NCI-H1417 (cell line): ENCODE results near the gene CCNY.

Source experiments
- DNase-seq, 3 experiments: peaks; one replicate each; lab custom pipeline; 2025; lab: John Stamatoyannopoulos, UW

The CCNY gene

GRCh38 chr10:35579726-35580422 is 243.6 kb downstream of the CCNY start:
- peak in 2 of 3 experiments; percentile 45 to 55 for DNase-seq

GRCh38 chr10:35580423-35580770 is 244.1 kb downstream of the CCNY start:
- no peak for DNase-seq

GRCh38 chr10:35581655-35582054 is 245.3 kb downstream of the CCNY start:
- no peak for DNase-seq

- DNase-seq, result no peak
Observed at GRCh38 chr10:35584946-35585345, 248.6 kb downstream of the CCNY start.

GRCh38 chr10:35585356-35585755 is 249.0 kb downstream of the CCNY start:
- DNase-seq, result no peak

GRCh38 chr10:35585903-35586535 is 249.7 kb downstream of the CCNY start:
- no peak for DNase-seq

- no peak for DNase-seq
Observed at GRCh38 chr10:35588836-35589235, 252.5 kb downstream of the CCNY start.

GRCh38 chr10:35592441-35592840 is 256.1 kb downstream of the CCNY start:
- DNase-seq, result no peak

GRCh38 chr10:35594115-35595079 is 258.1 kb downstream of the CCNY start:
- DNase-seq, result peak in 1 of 3 experiments; percentile 1

- no peak for DNase-seq
Observed at GRCh38 chr10:35595106-35595505, 258.8 kb downstream of the CCNY start.

GRCh38 chr10:35598379-35598778 is 262.1 kb downstream of the CCNY start:
- peak in 1 of 3 experiments; percentile 6 for DNase-seq

- DNase-seq, result no peak
Observed at GRCh38 chr10:35600193-35600592, 263.9 kb downstream of the CCNY start.

GRCh38 chr10:35605191-35605590 is 268.9 kb downstream of the CCNY start, which contains the start of gene GJD4:
Gene GJD4, plus strand, starts transcription at chr10:35605341. Its CDS starts 227 bp downstream, at chr10:35605568.
- DNase-seq, result no peak

- DNase-seq, result no peak
Observed at GRCh38 chr10:35606430-35606829, 270.1 kb downstream of the CCNY start.

- peak in 2 of 3 experiments; percentile 43 to 51 for DNase-seq
Observed at GRCh38 chr10:35607475-35608327, 271.4 kb downstream of the CCNY start.

- DNase-seq, result peak in 2 of 3 experiments; percentile 19 to 22
Observed at GRCh38 chr10:35608328-35608672, 272.0 kb downstream of the CCNY start.

GRCh38 chr10:35611750-35612149 is 275.4 kb downstream of the CCNY start:
- peak in 2 of 3 experiments; percentile 2 to 10 for DNase-seq

GRCh38 chr10:35612385-35613106 is 276.2 kb downstream of the CCNY start:
- DNase-seq, result peak in 1 of 3 experiments; percentile 1

- DNase-seq, result no peak
Observed at GRCh38 chr10:35613107-35613440, 276.8 kb downstream of the CCNY start.

GRCh38 chr10:35613597-35614226 is 277.4 kb downstream of the CCNY start:
- DNase-seq, result peak in 1 of 3 experiments; percentile 2
